ENCODE data around the gene PLEKHA6. TPM values are rescaled to one million over a fixed set of nuclear protein-coding genes. Genes with fewer than 3 reads are reported as not detected.

Gene PLEKHA6
- total RNA-seq, 6 donors from 2014 or later, result 3.3 to 6.9 (median 4.9) TPM

GRCh38 chr1:204407295-204407971, 47.7 kb upstream of the PLEKHA6 start:
- H3K9me3 ChIP-seq, result no peaks in the 10 kb centered on the region
- H3K27me3 ChIP-seq, result no peaks in the 10 kb centered on the region
- peak overlapping the region in 1 of 4 donors; percentile 98 for H3K27ac ChIP-seq
- peaks cover 11 to 49% (median 25%) of the 10 kb centered on the region in 4 donors for H3K36me3 ChIP-seq
- peaks cover 22 to 52% (median 24%) of the 10 kb centered on the region in 4 donors for H3K4me1 ChIP-seq
- H3K4me3 ChIP-seq, result peak overlapping the region; percentile 69 to 87 (median 73)
- no peak for DNase-seq
- TF ChIP-seq EP300 (IDR thresholded peaks at IDR 0.05), result no peak
- TF ChIP-seq, protein P1, sequence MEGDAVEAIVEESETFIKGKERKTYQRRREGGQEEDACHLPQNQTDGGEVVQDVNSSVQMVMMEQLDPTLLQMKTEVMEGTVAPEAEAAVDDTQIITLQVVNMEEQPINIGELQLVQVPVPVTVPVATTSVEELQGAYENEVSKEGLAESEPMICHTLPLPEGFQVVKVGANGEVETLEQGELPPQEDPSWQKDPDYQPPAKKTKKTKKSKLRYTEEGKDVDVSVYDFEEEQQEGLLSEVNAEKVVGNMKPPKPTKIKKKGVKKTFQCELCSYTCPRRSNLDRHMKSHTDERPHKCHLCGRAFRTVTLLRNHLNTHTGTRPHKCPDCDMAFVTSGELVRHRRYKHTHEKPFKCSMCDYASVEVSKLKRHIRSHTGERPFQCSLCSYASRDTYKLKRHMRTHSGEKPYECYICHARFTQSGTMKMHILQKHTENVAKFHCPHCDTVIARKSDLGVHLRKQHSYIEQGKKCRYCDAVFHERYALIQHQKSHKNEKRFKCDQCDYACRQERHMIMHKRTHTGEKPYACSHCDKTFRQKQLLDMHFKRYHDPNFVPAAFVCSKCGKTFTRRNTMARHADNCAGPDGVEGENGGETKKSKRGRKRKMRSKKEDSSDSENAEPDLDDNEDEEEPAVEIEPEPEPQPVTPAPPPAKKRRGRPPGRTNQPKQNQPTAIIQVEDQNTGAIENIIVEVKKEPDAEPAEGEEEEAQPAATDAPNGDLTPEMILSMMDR (IDR thresholded peaks at IDR 0.05), result no peak
- no peak for TF ChIP-seq POLR2AphosphoS5 (IDR thresholded peaks at IDR 0.05)
- no peak for TF ChIP-seq POLR2A (IDR thresholded peaks at IDR 0.05)
- ATAC-seq (ENCODE audit: low FRiP score in 2 of 2), result no peak
- 2 to 3% methylated on average over 3 of the region's 3 CpGs for WGBS, 2 donors

GRCh38 chr1:204406621-204407020, 46.9 kb upstream of the PLEKHA6 start:
- no peaks in the 10 kb centered on the region for H3K9me3 ChIP-seq
- H3K4me3 ChIP-seq, result peak overlapping the region; percentile 10 to 87 (median 70)
- ATAC-seq (ENCODE audit: low FRiP score in 2 of 2) (no peak), DNase-seq (no peak)
- TF ChIP-seq POLR2AphosphoS5 (IDR thresholded peaks at IDR 0.05), result no peak
- TF ChIP-seq POLR2A (IDR thresholded peaks at IDR 0.05), result no peak
- no peak for TF ChIP-seq EP300 (IDR thresholded peaks at IDR 0.05)
- TF ChIP-seq, protein P1 (IDR thresholded peaks at IDR 0.05), result no peak
- peaks cover 11 to 57% (median 27%) of the 10 kb centered on the region in 4 donors for H3K36me3 ChIP-seq
- H3K4me1 ChIP-seq, result peaks cover 19 to 47% (median 23%) of the 10 kb centered on the region in 4 donors
- no peaks in the 10 kb centered on the region for H3K27me3 ChIP-seq
- H3K27ac ChIP-seq, result peak overlapping the region in 1 of 4 donors; percentile 46
- 54 to 66% methylated on average over 4 of the region's 4 CpGs for WGBS, 2 donors

GRCh38 chr1:204405988-204406387, 46.3 kb upstream of the PLEKHA6 start:
- ATAC-seq (ENCODE audit: low FRiP score in 2 of 2), result no peak
- TF ChIP-seq EP300 (IDR thresholded peaks at IDR 0.05), result no peak
- no peak for TF ChIP-seq POLR2AphosphoS5 (IDR thresholded peaks at IDR 0.05)
- TF ChIP-seq, protein P1 (IDR thresholded peaks at IDR 0.05), result no peak
- no peak for TF ChIP-seq POLR2A (IDR thresholded peaks at IDR 0.05)
- H3K27ac ChIP-seq, result peak overlapping the region in 1 of 4 donors; percentile 46
- peaks cover 19 to 47% (median 23%) of the 10 kb centered on the region in 4 donors for H3K4me1 ChIP-seq
- peak overlapping the region in 3 of 4 donors; percentile 69 to 87 (median 72) for H3K4me3 ChIP-seq
- no peak for DNase-seq
- H3K27me3 ChIP-seq, result no peaks in the 10 kb centered on the region
- H3K36me3 ChIP-seq, result peaks cover 11 to 63% (median 27%) of the 10 kb centered on the region in 4 donors
- WGBS, 2 donors, result 33 to 35% methylated on average over 2 of the region's 2 CpGs
- no peaks in the 10 kb centered on the region for H3K9me3 ChIP-seq

GRCh38 chr1:204404629-204405028, 44.9 kb upstream of the PLEKHA6 start:
- H3K36me3 ChIP-seq, result peaks cover 11 to 71% (median 27%) of the 10 kb centered on the region in 4 donors
- H3K27me3 ChIP-seq, result no peaks in the 10 kb centered on the region
- WGBS, 2 donors, result 60 to 85% methylated on average over 2 of the region's 2 CpGs
- no peak overlapping the region for H3K4me3 ChIP-seq
- H3K9me3 ChIP-seq, result no peaks in the 10 kb centered on the region
- no peak overlapping the region for H3K27ac ChIP-seq
- H3K4me1 ChIP-seq, result peaks cover 19 to 41% (median 23%) of the 10 kb centered on the region in 4 donors
- TF ChIP-seq POLR2A (IDR thresholded peaks at IDR 0.05) (no peak), POLR2AphosphoS5 (IDR thresholded peaks at IDR 0.05) (no peak), EP300 (IDR thresholded peaks at IDR 0.05) (no peak)
- TF ChIP-seq, protein P1 (IDR thresholded peaks at IDR 0.05), result no peak
- ATAC-seq (ENCODE audit: low FRiP score in 2 of 2) (no peak), DNase-seq (no peak)
